HepG2 (cell line): ENCODE measurements around the gene HNRNPL. TPM values are rescaled to one million over a fixed set of nuclear protein-coding genes. Genes with fewer than 3 reads are reported as not detected.

ENCODE experiments used
- ATAC-seq: fragments of 200-7000 bp; cut with Tn5 transposase; 3 replicates; pipeline ENCODE4 v1.9.1; 2020; ENCODE audit warnings: mild to moderate bottlenecking, moderate library complexity
- BruUV-seq: library from RNA; stranded (reverse); fragments of 400-500 nt; replicated peaks from 2 replicates; lab custom pipeline; 2021; lab: Mats Ljungman, UMichigan
- CTCF ChIA-PET: fragments of 300-600 bp; formaldehyde crosslinking; extraction: SDS; loops from one replicate; lab custom pipeline; 2021; ENCODE audit warnings: low total read pairs, inconsistent platforms, low intra/inter-chr PET ratio; lab: Yijun Ruan, JAX
- POLR2A ChIA-PET: fragments of 350-600 bp; sonication (Branson Sonifier 250); formaldehyde crosslinking; loops from one replicate; lab custom pipeline; 2020; ENCODE audit warnings: antibody characterized with exemption, inconsistent platforms; lab: Yijun Ruan, JAX
- DNase-seq: peaks from one replicate; pipeline ENCODE4 v3.0.0-alpha.2; 2015; ENCODE audit warnings: low spot score
- FAIRE-seq: peaks from 3 replicates; lab custom pipeline; 2011; peaks lifted over from hg19 to GRCh38; lab: Jason Lieb, UNC
- H2AFZ ChIP-seq: one replicate; pipeline ENCODE4 v1.6.1; 2011; ENCODE audit warnings: low read length, inconsistent platforms
- H3K27ac ChIP-seq: fragments of 300-600 bp; 3 replicates; pipeline ENCODE4 v1.8.0; 2011; ENCODE audit warnings: mixed run types, mild to moderate bottlenecking, mixed read lengths, low read length, inconsistent platforms; ENCODE audit not compliant: insufficient read depth; ENCODE audit errors: extremely low read length
- H3K27me3 ChIP-seq, 2 experiments: fragments of 200-600 bp in 1 of 2; 2 replicates in 1 of 2; 3 replicates in 1 of 2; pipeline versions ENCODE4 v1.6.0 to v1.8.0; 2011; ENCODE audit warnings: low read length in 2 of 2, mild to moderate bottlenecking in 2 of 2, moderate library complexity in 2 of 2, inconsistent platforms in 1 of 2; ENCODE audit not compliant: insufficient read depth in 2 of 2, control insufficient read depth in 1 of 2
- H3K36me3 ChIP-seq, 2 experiments: fragments of 200-600 bp in 1 of 2; replicated peaks in 1 of 2; 2 replicates in 1 of 2; 3 replicates in 1 of 2; pipeline versions ENCODE4 v1.5.1 to v1.8.0; 2011; ENCODE audit warnings: low read length in 2 of 2, inconsistent platforms in 1 of 2; ENCODE audit not compliant: insufficient read depth in 2 of 2, control insufficient read depth in 1 of 2
- H3K4me1 ChIP-seq: 2 replicates; pipeline ENCODE4 v1.5.1; 2012; ENCODE audit warnings: low read length, inconsistent platforms; ENCODE audit not compliant: insufficient read depth
- H3K4me2 ChIP-seq: 2 replicates; pipeline ENCODE4 v1.6.0; 2011; ENCODE audit warnings: low read depth, low read length, inconsistent platforms
- H3K4me3 ChIP-seq, 3 experiments: fragments of 200-600 bp in 1 of 3; sonication (generic), shearing (Covaris generic) in 1 of 3; replicated peaks in 1 of 3; 2 replicates each; pipeline ENCODE4 v1.5.1; 2011 to 2016; ENCODE audit warnings: low read length in 3 of 3, inconsistent platforms in 2 of 3, low read depth in 2 of 3, mild to moderate bottlenecking in 2 of 3, control low read depth in 1 of 3, mixed read lengths in 1 of 3; ENCODE audit not compliant: insufficient read depth in 1 of 3
- H3K79me2 ChIP-seq: one replicate; pipeline ENCODE4 v1.6.1; 2011; ENCODE audit warnings: low read length, inconsistent platforms; ENCODE audit not compliant: insufficient read depth
- H3K9ac ChIP-seq: 2 replicates; pipeline ENCODE4 v1.6.0; 2011; ENCODE audit warnings: mild to moderate bottlenecking, low read depth, low read length, inconsistent platforms; ENCODE audit not compliant: insufficient read depth
- H3K9me3 ChIP-seq: 2 replicates; pipeline ENCODE4 v1.5.1; 2012; ENCODE audit warnings: mild to moderate bottlenecking, low read length
- H4K20me1 ChIP-seq: 2 replicates; pipeline ENCODE4 v1.6.0; 2011; ENCODE audit warnings: inconsistent platforms, mild to moderate bottlenecking, low read length, moderate library complexity; ENCODE audit not compliant: insufficient read depth
- BCL3 ChIP-seq: sonication (generic); formaldehyde crosslinking; IDR thresholded peaks from 2 replicates; pipeline ENCODE4 v1.5.1; 2020; ENCODE audit warnings: mild to moderate bottlenecking, missing genetic modification reagents, moderate library complexity
- BCLAF1 ChIP-seq: fragments of 450-650 bp; IDR thresholded peaks from 2 replicates; pipeline ENCODE4 v1.6.1; 2017; ENCODE audit warnings: mild to moderate bottlenecking
- CERS6 ChIP-seq: sonication (generic); formaldehyde crosslinking; IDR thresholded peaks from 2 replicates; pipeline ENCODE4 v1.5.0; 2020; ENCODE audit warnings: missing genetic modification reagents
- HOXA7 ChIP-seq: sonication (generic); formaldehyde crosslinking; IDR thresholded peaks from 2 replicates; pipeline ENCODE4 v1.8.1; 2022; ENCODE audit warnings: mild to moderate bottlenecking, missing genetic modification reagents, moderate library complexity
- NFE2L1 ChIP-seq: sonication (generic); formaldehyde crosslinking; IDR thresholded peaks from 2 replicates; pipeline ENCODE4 v1.4.0; 2020; ENCODE audit warnings: missing genetic modification reagents, mild to moderate bottlenecking, borderline replicate concordance
- PRDM4 ChIP-seq: sonication (generic); formaldehyde crosslinking; IDR thresholded peaks from 2 replicates; pipeline ENCODE4 v1.9.0; 2021; ENCODE audit warnings: missing genetic modification reagents, borderline replicate concordance
- ZBTB21 ChIP-seq: sonication (generic); formaldehyde crosslinking; IDR thresholded peaks from 2 replicates; pipeline ENCODE4 v1.4.0; 2020; ENCODE audit warnings: missing genetic modification reagents
- ZEB1 ChIP-seq: IDR thresholded peaks from 2 replicates; pipeline ENCODE4 v1.6.1; 2012; ENCODE audit warnings: mild to moderate bottlenecking, low read depth, inconsistent platforms; ENCODE audit not compliant: insufficient replicate concordance
- ZFP36L1 ChIP-seq: sonication (generic); formaldehyde crosslinking; IDR thresholded peaks from 2 replicates; pipeline ENCODE4 v1.8.0; 2022; ENCODE audit warnings: mild to moderate bottlenecking, missing genetic modification reagents, moderate library complexity
- ZMAT5 ChIP-seq: sonication (generic); formaldehyde crosslinking; IDR thresholded peaks from 2 replicates; pipeline ENCODE4 v1.5.0; 2020; ENCODE audit warnings: mild to moderate bottlenecking, low read depth, missing genetic modification reagents, borderline replicate concordance
- ZMYM2 ChIP-seq: sonication (generic); formaldehyde crosslinking; IDR thresholded peaks from 2 replicates; pipeline ENCODE4 v1.8.0; 2022; ENCODE audit warnings: mild to moderate bottlenecking, missing genetic modification reagents
- ZNF12 ChIP-seq: sonication (generic); formaldehyde crosslinking; IDR thresholded peaks from 2 replicates; pipeline ENCODE4 v1.5.0; 2020; ENCODE audit warnings: missing genetic modification reagents
- ZNF343 ChIP-seq: sonication (generic); formaldehyde crosslinking; IDR thresholded peaks from 2 replicates; pipeline ENCODE4 v1.4.0; 2020; ENCODE audit warnings: mild to moderate bottlenecking, missing genetic modification reagents
- WGBS: methylation state at CpG from one replicate; pipeline ENCODE4 v1.1.6; 2017; ENCODE audit warnings: low lambda C conversion rate; 5-methylcytosine and 5-hydroxymethylcytosine counted together
- in situ Hi-C: cut with HindIII; loops from 2 replicates; pipeline ENCODE4 v1.10.0; 2017; ENCODE audit warnings: low pct_unique_long_range_greater_than_20kb; ENCODE audit not compliant: extremely low pct_ligation_motif_present
- intact Hi-C: fragments of 100-400 bp; cut with micrococcal nuclease; formaldehyde crosslinking; loops from one replicate; pipeline ENCODE4 v1.10.0; 2022; ENCODE audit not compliant: unreplicated experiment
- polyA plus RNA-seq, 8 experiments: library from polyadenylated mRNA; depleted of rRNA in 3 of 8; stranded (reverse) in 7 of 8; unstranded in 1 of 8; fragments of >200 nt; fragmentation: Illumina TruSeq in 4 of 8; extraction: Trizol in 4 of 8; gene quantifications; 2 replicates each; pipeline versions ENCODE4 v1.2.1 to v1.2.3, GENCODE V29; 2011 to 2016; ENCODE audit warnings: low read depth in 4 of 8, missing spikeins in 1 of 8, mixed read lengths in 1 of 8; ENCODE audit not compliant: insufficient read depth in 1 of 8
- total RNA-seq, 5 experiments: library from RNA; depleted of rRNA; stranded (reverse); fragments of >200 nt; fragmentation: Illumina TruSeq; extraction: Trizol; gene quantifications; 2 replicates each; pipeline ENCODE4 v1.2.3, GENCODE V29; 2016; ENCODE audit warnings: low read depth in 1 of 5

The HNRNPL gene
- total and polyA plus RNA-seq, 2 of the 13 experiments (the other 11 are each of a cell fraction or from before 2014, with no cell fraction given): 156 to 278 TPM

- TF ChIP-seq BCL3 (no peak), ZMAT5 (CRISPR knock-in tag) (no peak), PRDM4 (no peak), ZMYM2 (CRISPR knock-in tag) (no peak), CERS6 (CRISPR knock-in tag) (no peak), HOXA7 (CRISPR knock-in tag) (no peak)
Observed at GRCh38 chr19:38803543-38803942, 46.2 kb downstream of the HNRNPL start (continued).

GRCh38 chr19:38801359-38802095, 48.3 kb downstream of the HNRNPL start:
- no peaks in the 10 kb centered on the region for H4K20me1 ChIP-seq
- POLR2A ChIA-PET: no interaction called here
- in situ Hi-C loops (no loop called here), intact Hi-C loops (no loop called here)
- no peaks in the 10 kb centered on the region for H3K79me2 ChIP-seq
- BruUV-seq: no TSS peak
- 91% methylated on average over 7 of the region's 12 CpGs for WGBS
- peaks cover 12% of the 10 kb centered on the region; the same call in 1 of the 2 replicates for H3K4me1 ChIP-seq
- H3K27me3 ChIP-seq: no peaks in the 10 kb centered on the region
- ATAC-seq (no peak), FAIRE-seq (no peak), DNase-seq (no peak)
- no peak overlapping the region for H3K4me3 ChIP-seq
- H3K9me3 ChIP-seq: no peaks in the 10 kb centered on the region
- no peak overlapping the region for H3K27ac ChIP-seq
- no peak overlapping the region for H2AFZ ChIP-seq
- no peak overlapping the region for H3K9ac ChIP-seq
- no peaks in the 10 kb centered on the region for H3K36me3 ChIP-seq
- no peak overlapping the region for H3K4me2 ChIP-seq
- CTCF ChIA-PET: no interaction called here
- TF ChIP-seq ZFP36L1 (CRISPR knock-in tag) (no peak), NFE2L1 (CRISPR knock-in tag) (no peak), ZBTB21 (CRISPR knock-in tag) (no peak), ZNF343 (CRISPR knock-in tag) (no peak), ZEB1 (no peak), ZNF12 (no peak), BCLAF1 (no peak)
